A549 (cell line): ENCODE data around the gene SSUH2. TPM values are rescaled to one million over a fixed set of nuclear protein-coding genes. Genes with fewer than 3 reads are reported as not detected.

Experiments
- ATAC-seq, 2 experiments: fragments of 200-7000 bp in 1 of 2; fragments of >200 bp in 1 of 2; cut with Nextera tagmentation in 1 of 2; cut with Tn5 transposase in 1 of 2; 3 replicates each; pipeline versions ENCODE4 v1.8.0 to v1.9.1; 2018 to 2020; ENCODE audit warnings: mild to moderate bottlenecking in 1 of 2, moderate library complexity in 1 of 2
- CTCF ChIA-PET: fragments of 300-600 bp; sonication (Branson Sonifier 250); formaldehyde crosslinking; extraction: SDS; loops from one replicate; lab custom pipeline; 2021; ENCODE audit warnings: antibody characterized with exemption, inconsistent platforms; lab: Yijun Ruan, JAX
- POLR2A ChIA-PET: fragments of 350-600 bp; formaldehyde crosslinking; extraction: SDS; loops from one replicate; lab custom pipeline; 2021; ENCODE audit warnings: antibody characterized with exemption, inconsistent platforms; lab: Yijun Ruan, JAX
- DNase-seq, 2 experiments: peaks; one replicate each; pipeline versions ENCODE4 v3.0.0 to v3.0.0-alpha.2; 2011 to 2016; ENCODE audit warnings: low read depth in 1 of 2, low spot score in 1 of 2
- FAIRE-seq: peaks from 2 replicates; lab custom pipeline; 2011; peaks lifted over from hg19 to GRCh38; lab: Jason Lieb, UNC
- H3K27ac ChIP-seq, 2 experiments: fragments of >200 bp; sonication (Bioruptor Twin); formaldehyde crosslinking; 3 replicates each; pipeline ENCODE4 v1.5.1; 2016 to 2017
- H3K4me1 ChIP-seq: fragments of >200 bp; sonication (Bioruptor Twin); formaldehyde crosslinking; 3 replicates; pipeline ENCODE4 v1.6.1; 2016
- H3K4me2 ChIP-seq: fragments of >200 bp; sonication (Bioruptor Twin); formaldehyde crosslinking; 3 replicates; pipeline ENCODE4 v1.6.1; 2016
- H3K4me3 ChIP-seq: fragments of >200 bp; sonication (Bioruptor Twin); formaldehyde crosslinking; 3 replicates; pipeline ENCODE4 v1.5.1; 2016
- H3K9me3 ChIP-seq: fragments of >200 bp; sonication (Bioruptor Twin); formaldehyde crosslinking; 3 replicates; pipeline ENCODE4 v1.6.1; 2016
- ATOH8 ChIP-seq: fragments of 250-450 bp; sonication (Bioruptor Pico); IDR thresholded peaks from 2 replicates; pipeline ENCODE4 v1.5.0; 2020; ENCODE audit warnings: low read depth, mild to moderate bottlenecking, moderate library complexity
- EP300 ChIP-seq, 2 experiments: fragments of >200 bp; sonication (Bioruptor Twin); formaldehyde crosslinking; IDR thresholded peaks; 2 replicates in 1 of 2; 3 replicates in 1 of 2; pipeline ENCODE4 v1.6.1; 2016 to 2017
- HMGXB4 ChIP-seq: fragments of 250-450 bp; sonication (Bioruptor Pico); IDR thresholded peaks from 2 replicates; pipeline ENCODE4 v1.5.0; 2021; ENCODE audit warnings: mild to moderate bottlenecking, moderate library complexity, borderline replicate concordance
- HOXA7 ChIP-seq: fragments of 250-450 bp; sonication (Bioruptor Pico); IDR thresholded peaks from 2 replicates; pipeline ENCODE4 v1.5.0; 2020; ENCODE audit warnings: mild to moderate bottlenecking, moderate library complexity
- MAZ ChIP-seq: fragments of 150-350 bp; IDR thresholded peaks from 2 replicates; pipeline ENCODE4 v1.6.1; 2014; ENCODE audit warnings: antibody characterized with exemption, low read depth, low read length, borderline replicate concordance
- MYC ChIP-seq: IDR thresholded peaks from 2 replicates; pipeline ENCODE4 v1.6.1; 2012; ENCODE audit warnings: mild to moderate bottlenecking, inconsistent platforms, low read length, improper control_type of control experiment, borderline replicate concordance
- NPAS2 ChIP-seq: fragments of 250-450 bp; sonication (Bioruptor Pico); IDR thresholded peaks from 2 replicates; pipeline ENCODE4 v1.8.0; 2022; ENCODE audit warnings: mild to moderate bottlenecking, moderate library complexity, borderline replicate concordance
- NR3C1 ChIP-seq: fragments of >200 bp; sonication (Bioruptor Twin); formaldehyde crosslinking; IDR thresholded peaks from 3 replicates; pipeline ENCODE4 v1.6.1; 2017
- RAD21 ChIP-seq, 2 experiments: fragments of >200 bp in 1 of 2; sonication (Bioruptor Twin) in 1 of 2; formaldehyde crosslinking in 1 of 2; IDR thresholded peaks in 1 of 2; conservative IDR thresholded peaks in 1 of 2; 2 replicates in 1 of 2; 3 replicates in 1 of 2; pipeline ENCODE4 v1.6.1; 2012 to 2018; ENCODE audit warnings: inconsistent platforms in 1 of 2
- SMC3 ChIP-seq: fragments of >200 bp; sonication (Bioruptor Twin); formaldehyde crosslinking; IDR thresholded peaks from 3 replicates; pipeline ENCODE4 v1.6.1; 2018; ENCODE audit warnings: inconsistent platforms
- TFCP2L1 ChIP-seq: fragments of 250-450 bp; sonication (Bioruptor Pico); IDR thresholded peaks from 2 replicates; pipeline ENCODE4 v1.5.0; 2021; ENCODE audit warnings: mild to moderate bottlenecking
- ZFP36 ChIP-seq: fragments of 450-650 bp; IDR thresholded peaks from 2 replicates; pipeline ENCODE4 v1.6.1; 2014; ENCODE audit warnings: borderline replicate concordance; ENCODE audit not compliant: partially characterized antibody
- WGBS: methylation state at CpG from one replicate; pipeline ENCODE4 v1.1.6; 2017; ENCODE audit errors: missing lambda C conversion rate; 5-methylcytosine and 5-hydroxymethylcytosine counted together
- polyA plus RNA-seq, 4 experiments: library from polyadenylated mRNA; depleted of rRNA in 3 of 4; stranded (reverse); fragments of >200 nt; fragmentation: RNase III in 1 of 4; extraction: RNeasy Plus Mini Kit Qiagen cat#74134 plus additional on column Dnase treatment in 1 of 4; gene quantifications; 2 replicates in 3 of 4; 3 replicates in 1 of 4; pipeline ENCODE4 v1.2.3, GENCODE V29; 2011 to 2017
- TF ChIP-seq, protein P1 (sequence below): fragments of >200 bp; sonication (Bioruptor Twin); formaldehyde crosslinking; IDR thresholded peaks from 3 replicates; pipeline ENCODE4 v1.5.1; 2016

Gene SSUH2
- polyA plus RNA-seq, 2 of the 4 experiments (the other 2 are of a cell fraction): 0.56 to 0.59 TPM

GRCh38 chr3:8622873-8623691 is 21.5 kb downstream of the SSUH2 start:
- H3K4me2 ChIP-seq: no peak overlapping the region

DNA sequence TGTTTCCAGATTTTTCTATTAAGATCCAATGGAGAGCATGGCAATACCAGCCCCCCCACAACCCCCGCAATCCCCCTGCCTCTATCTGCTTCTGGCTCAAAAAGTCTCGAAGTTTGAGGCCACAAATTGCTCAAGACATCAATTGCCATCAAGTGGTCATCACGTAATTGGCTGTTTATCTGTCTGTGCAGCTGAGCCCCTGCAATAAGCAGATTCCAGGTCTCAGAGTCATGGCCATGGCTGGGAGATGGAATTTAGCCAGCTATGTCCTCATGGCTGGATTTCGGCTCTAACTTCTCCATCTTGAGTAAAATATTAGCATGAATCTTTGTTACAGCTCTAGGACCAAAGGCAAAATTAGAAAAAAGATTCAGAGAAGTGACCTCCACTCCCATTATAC is 22.7 kb downstream of the SSUH2 start:
- H3K4me2 ChIP-seq: no peak overlapping the region
- POLR2A ChIA-PET: interaction anchor here (1.5 to 1.8 kb wide), 2 partner anchors 120 to 178 kb away, joined by 5 read pairs; partner anchors contain the start of gene LMCD1
- no peak for DNase-seq
- no peak for FAIRE-seq
- peaks cover 18% of the 10 kb centered on the region for H3K4me1 ChIP-seq
- WGBS: 80% methylated on average over 4 of the region's 4 CpGs
- ATAC-seq: no peak
- H3K27ac ChIP-seq: peak overlapping the region in 1 of 2 experiments; percentile 70; a peak in 3 of 6 replicates
- no peak for TF ChIP-seq MYC
- TF ChIP-seq HOXA7 (CRISPR knock-in tag): no peak
- TF ChIP-seq EP300 (IDR thresholded peaks at IDR 0.05): no peak
- TF ChIP-seq ZFP36: no peak
- TF ChIP-seq NPAS2 (CRISPR knock-in tag): no peak
- no peak for TF ChIP-seq TFCP2L1
- TF ChIP-seq ATOH8 (CRISPR knock-in tag): no peak
- TF ChIP-seq HMGXB4 (CRISPR knock-in tag): no peak
- TF ChIP-seq NR3C1: no peak
- H3K4me3 ChIP-seq: no peak overlapping the region
- CTCF ChIA-PET: interaction anchor here (0.7 to 5.3 kb wide), 24 partner anchors 10 to 297 kb away, joined by 3 to 56 read pairs (median 4); partner anchors contain the start of gene LMCD1
- no peaks in the 10 kb centered on the region; the same call in 2 of the 3 replicates for H3K9me3 ChIP-seq

More at GRCh38 chr3:8622873-8623691, 21.5 kb downstream of the SSUH2 start:
- no peaks in the 10 kb centered on the region; the same call in 2 of the 3 replicates for H3K9me3 ChIP-seq
- no peak for TF ChIP-seq HOXA7 (CRISPR knock-in tag)
- peak; percentile 94 to 96 for TF ChIP-seq RAD21 (conservative IDR thresholded peaks at IDR 0.05 in 1 of 2, IDR thresholded peaks at IDR 0.05 in 1 of 2)
- TF ChIP-seq, protein P1, sequence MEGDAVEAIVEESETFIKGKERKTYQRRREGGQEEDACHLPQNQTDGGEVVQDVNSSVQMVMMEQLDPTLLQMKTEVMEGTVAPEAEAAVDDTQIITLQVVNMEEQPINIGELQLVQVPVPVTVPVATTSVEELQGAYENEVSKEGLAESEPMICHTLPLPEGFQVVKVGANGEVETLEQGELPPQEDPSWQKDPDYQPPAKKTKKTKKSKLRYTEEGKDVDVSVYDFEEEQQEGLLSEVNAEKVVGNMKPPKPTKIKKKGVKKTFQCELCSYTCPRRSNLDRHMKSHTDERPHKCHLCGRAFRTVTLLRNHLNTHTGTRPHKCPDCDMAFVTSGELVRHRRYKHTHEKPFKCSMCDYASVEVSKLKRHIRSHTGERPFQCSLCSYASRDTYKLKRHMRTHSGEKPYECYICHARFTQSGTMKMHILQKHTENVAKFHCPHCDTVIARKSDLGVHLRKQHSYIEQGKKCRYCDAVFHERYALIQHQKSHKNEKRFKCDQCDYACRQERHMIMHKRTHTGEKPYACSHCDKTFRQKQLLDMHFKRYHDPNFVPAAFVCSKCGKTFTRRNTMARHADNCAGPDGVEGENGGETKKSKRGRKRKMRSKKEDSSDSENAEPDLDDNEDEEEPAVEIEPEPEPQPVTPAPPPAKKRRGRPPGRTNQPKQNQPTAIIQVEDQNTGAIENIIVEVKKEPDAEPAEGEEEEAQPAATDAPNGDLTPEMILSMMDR: peak; percentile 94
- no peak for TF ChIP-seq ATOH8 (CRISPR knock-in tag)
- peak; percentile 95 for TF ChIP-seq SMC3
- TF ChIP-seq MAZ: no peak
- ATAC-seq (peak; percentile 84 to 97), FAIRE-seq (no peak), DNase-seq (peak; percentile 66 to 85)
- H3K27ac ChIP-seq: peak overlapping the region; percentile 47 to 70; a peak in 5 of 6 replicates
- H3K4me1 ChIP-seq: peaks cover 18% of the 10 kb centered on the region
- ChIA-PET CTCF (interaction anchor here (0.6 to 5.3 kb wide), 30 partner anchors 9 to 298 kb away, joined by 3 to 65 read pairs (median 4); partner anchors contain the start of gene LMCD1), POLR2A (interaction anchor here (1.5 kb wide), 1 partner anchor 179 kb away, joined by 5 read pairs; no protein-coding TSS in a partner anchor)
- no peak overlapping the region for H3K4me3 ChIP-seq
- 44% methylated on average over 22 of the region's 24 CpGs for WGBS
